Endothelial cell of umbilical vein (primary cell): ENCODE measurements around the gene DGUOK. TPM values are rescaled to one million over a fixed set of nuclear protein-coding genes. Genes with fewer than 3 reads are reported as not detected.

Experiments
- BruUV-seq: library from RNA; stranded (reverse); fragments of 400-500 nt; replicated peaks from 2 replicates; lab custom pipeline; 2021; lab: Mats Ljungman, UMichigan
- CTCF ChIA-PET: fragments of 300-600, 350-600 bp; sonication (Branson Sonifier 250); formaldehyde crosslinking; loops from one replicate; lab custom pipeline; 2021; ENCODE audit warnings: antibody characterized with exemption, inconsistent platforms; lab: Charles Lee
- POLR2A ChIA-PET: fragments of 300-600, 350-600 bp; sonication (Branson Sonifier 250); formaldehyde crosslinking; loops from one replicate; lab custom pipeline; 2021; ENCODE audit warnings: antibody characterized with exemption, inconsistent platforms; lab: Charles Lee
- DNase-seq: peaks from one replicate; pipeline ENCODE4 v3.0.0-alpha.2; 2011; ENCODE audit warnings: low read depth, low spot score
- FAIRE-seq: peaks from 2 replicates; lab custom pipeline; 2011; peaks lifted over from hg19 to GRCh38; lab: Jason Lieb, UNC
- H2AFZ ChIP-seq: 2 replicates; pipeline ENCODE4 v1.6.0; 2012; ENCODE audit warnings: low read depth, low read length, control low read depth, inconsistent platforms
- H3K27ac ChIP-seq: 2 replicates; pipeline ENCODE4 v1.5.1; 2011; ENCODE audit warnings: low read depth, mild to moderate bottlenecking, control low read depth, low read length, moderate library complexity; ENCODE audit not compliant: insufficient read depth
- H3K27me3 ChIP-seq, 2 experiments: 2 replicates each; pipeline versions ENCODE4 v1.6.0 to v1.6.1; 2011; ENCODE audit warnings: low read length in 2 of 2, mixed read lengths in 1 of 2; ENCODE audit not compliant: control insufficient read depth in 2 of 2, insufficient read depth in 2 of 2
- H3K36me3 ChIP-seq, 2 experiments: 2 replicates in 1 of 2; 3 replicates in 1 of 2; pipeline ENCODE4 v1.5.1; 2011; ENCODE audit warnings: low read length in 2 of 2, mild to moderate bottlenecking in 1 of 2, moderate library complexity in 1 of 2; ENCODE audit not compliant: control insufficient read depth in 2 of 2, insufficient read depth in 2 of 2; ENCODE audit errors: extremely low read depth in 1 of 2
- H3K4me1 ChIP-seq: 3 replicates; pipeline ENCODE4 v1.5.1; 2011; ENCODE audit warnings: mild to moderate bottlenecking, low read length; ENCODE audit not compliant: control insufficient read depth, insufficient read depth; ENCODE audit errors: extremely low read depth
- H3K4me2 ChIP-seq: 2 replicates; pipeline ENCODE4 v1.6.1; 2011; ENCODE audit warnings: low read length, control low read depth, mixed read lengths; ENCODE audit not compliant: insufficient read depth
- H3K4me3 ChIP-seq, 3 experiments: fragments of 200-600 bp in 1 of 3; sonication (generic), shearing (Covaris generic) in 1 of 3; replicated peaks in 1 of 3; 2 replicates each; pipeline ENCODE4 v1.5.1; 2011 to 2016; ENCODE audit warnings: control low read depth in 3 of 3, low read length in 3 of 3, mild to moderate bottlenecking in 2 of 3, inconsistent platforms in 1 of 3, low read depth in 1 of 3, moderate library complexity in 1 of 3; ENCODE audit not compliant: insufficient read depth in 1 of 3
- H3K79me2 ChIP-seq: 2 replicates; pipeline ENCODE4 v1.6.0; 2012; ENCODE audit warnings: low read length, inconsistent platforms; ENCODE audit not compliant: control insufficient read depth, insufficient read depth
- H3K9ac ChIP-seq: replicated peaks from 2 replicates; pipeline ENCODE3; 2011; ENCODE audit warnings: low read length, control low read depth; ENCODE audit not compliant: insufficient read depth; ENCODE audit errors: extremely low read depth
- H3K9me1 ChIP-seq: replicated peaks from 3 replicates; pipeline ENCODE4 v1.6.0; 2011; ENCODE audit warnings: mild to moderate bottlenecking, low read length; ENCODE audit not compliant: control insufficient read depth, insufficient read depth; ENCODE audit errors: extremely low read depth
- H3K9me3 ChIP-seq: replicated peaks from 2 replicates; pipeline ENCODE4 v1.5.1; 2012; ENCODE audit warnings: low read length, inconsistent platforms; ENCODE audit not compliant: control insufficient read depth, insufficient read depth
- H4K20me1 ChIP-seq: replicated peaks from 2 replicates; pipeline ENCODE3; 2011; ENCODE audit warnings: mild to moderate bottlenecking, low read length; ENCODE audit not compliant: control insufficient read depth, insufficient read depth; ENCODE audit errors: extremely low read depth
- CTCF ChIP-seq, 2 donors: IDR thresholded peaks; 1 replicate in 1 of 2; 2 replicates in 1 of 2; pipeline ENCODE4 v1.5.1; 2011; ENCODE audit warnings: low read length in 2 of 2, mild to moderate bottlenecking in 2 of 2, moderate library complexity in 2 of 2, control low read depth in 1 of 2, inconsistent platforms in 1 of 2, low read depth in 1 of 2; ENCODE audit not compliant: insufficient read depth in 1 of 2; ENCODE audit errors: extremely low read depth in 1 of 2
- EZH2 ChIP-seq: IDR thresholded peaks from 2 replicates; pipeline ENCODE4 v1.6.1; 2012; ENCODE audit warnings: borderline replicate concordance, low read depth, mild to moderate bottlenecking, moderate library complexity, low read length, inconsistent platforms; ENCODE audit not compliant: severe bottlenecking
- FOS ChIP-seq: IDR thresholded peaks from 2 replicates; pipeline ENCODE4 v1.6.1; 2011; ENCODE audit warnings: mild to moderate bottlenecking, low read length, moderate library complexity, borderline replicate concordance; ENCODE audit not compliant: insufficient read depth
- GATA2 ChIP-seq: IDR thresholded peaks from 2 replicates; pipeline ENCODE4 v1.7.0; 2011; ENCODE audit warnings: low read depth, mild to moderate bottlenecking, moderate library complexity, mixed read lengths, low read length; ENCODE audit not compliant: insufficient read length, insufficient read depth
- JUN ChIP-seq: IDR thresholded peaks from 2 replicates; pipeline ENCODE4 v1.6.1; 2011; ENCODE audit warnings: borderline replicate concordance, low read depth; ENCODE audit not compliant: insufficient read length, insufficient read depth
- MAX ChIP-seq: IDR thresholded peaks from 2 replicates; pipeline ENCODE4 v1.6.1; 2011; ENCODE audit not compliant: insufficient read depth, insufficient read length
- MYC ChIP-seq: IDR thresholded peaks from one replicate; pipeline ENCODE4 v1.6.1; 2011; ENCODE audit warnings: mild to moderate bottlenecking, low read depth, low read length
- POLR2A ChIP-seq: IDR thresholded peaks from 2 replicates; pipeline ENCODE4 v1.6.1; 2012; ENCODE audit warnings: low read depth, mild to moderate bottlenecking, control low read depth, low read length
- POLR2AphosphoS5 ChIP-seq: IDR thresholded peaks from 2 replicates; pipeline ENCODE4 v1.6.1; 2012; ENCODE audit warnings: low read depth, mild to moderate bottlenecking, control low read depth, low read length, moderate library complexity; ENCODE audit not compliant: insufficient read depth
- dilution Hi-C: fragments of 300-500 bp; cut with MboI; formaldehyde crosslinking; loops from one replicate; pipeline ENCODE4 v1.15.0; 2019; ENCODE audit warnings: low sequenced_read_pairs; ENCODE audit not compliant: extremely low pct_ligation_motif_present
- intact Hi-C: fragments of 100-400 bp; cut with micrococcal nuclease; formaldehyde crosslinking; loops from one replicate; pipeline ENCODE4 v1.10.0; 2022
- polyA plus RNA-seq, 4 experiments: library from polyadenylated mRNA; depleted of rRNA in 3 of 4; stranded (reverse) in 3 of 4; unstranded in 1 of 4; fragments of >200 nt; gene quantifications; 2 replicates each; pipeline versions ENCODE4 v1.2.1 to v1.2.3, GENCODE V29; 2011 to 2012; ENCODE audit warnings: missing spikeins in 1 of 4
- total RNA-seq: library from RNA; stranded (reverse); gene quantifications from 2 replicates; pipeline ENCODE4 v1.2.3, GENCODE V29; 2021

DGUOK gene
- total and polyA plus RNA-seq, 2 donors (not counting 3 experiments of a cell fraction or from before 2014, with no cell fraction given), result 51.8 to 77.5 TPM

DNA sequence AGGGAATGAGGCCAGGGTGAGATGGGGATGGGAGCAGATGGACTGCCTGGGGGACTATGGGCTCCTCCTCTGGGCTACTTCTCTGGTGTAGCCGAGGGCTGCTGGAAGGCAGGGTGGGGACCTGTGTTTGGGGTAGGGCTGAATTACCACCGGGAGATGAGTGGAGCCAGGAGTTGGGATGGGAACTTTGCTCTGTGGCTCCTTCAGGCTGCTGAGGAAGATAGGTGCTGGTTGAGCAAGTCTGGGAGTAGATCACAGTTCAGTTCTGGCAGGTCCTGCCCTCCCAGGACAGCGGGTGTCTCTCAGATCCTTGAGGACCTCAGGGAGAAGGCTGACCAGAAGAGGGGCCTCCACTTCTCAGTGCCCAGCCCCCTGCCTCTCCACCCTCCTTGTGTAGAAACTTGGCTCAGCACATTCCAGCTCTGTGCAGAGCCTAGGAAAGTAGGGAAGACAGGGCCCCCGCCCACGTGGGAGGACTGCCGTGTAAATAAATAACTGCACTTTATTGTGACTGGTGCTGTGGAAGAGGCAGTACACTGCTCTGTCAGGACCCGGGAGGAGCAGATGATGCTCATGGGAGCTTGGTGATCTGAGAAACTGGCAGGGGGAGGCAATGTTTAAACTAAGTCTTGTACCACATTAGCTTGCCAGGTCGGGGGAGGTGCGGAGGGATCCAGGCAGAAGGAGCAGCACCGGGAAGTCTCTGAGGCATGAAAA, 73.4 kb downstream of the DGUOK start:
- Histone ChIP-seq H3K36me3 (no peaks in the 10 kb centered on the region), H3K27ac (no peak overlapping the region), H3K9ac (no peak overlapping the region), H3K4me3 (no peak overlapping the region), H3K4me2 (no peak overlapping the region), H2AFZ (no peak overlapping the region), H3K27me3 (no peaks in the 10 kb centered on the region), H3K79me2 (peaks cover 17% of the 10 kb centered on the region), H3K9me3 (no peaks in the 10 kb centered on the region), H4K20me1 (no peaks in the 10 kb centered on the region), H3K4me1 (peaks cover 9% of the 10 kb centered on the region), H3K9me1 (no peaks in the 10 kb centered on the region)
- POLR2A ChIA-PET, result interaction anchor here (0.5 kb wide), 1 partner anchor 29 kb away, joined by 3 read pairs; no protein-coding TSS in a partner anchor
- CTCF ChIA-PET, result interaction anchor here (1.4 to 3.1 kb wide), 2 partner anchors 12 to 147 kb away, joined by 3 to 15 read pairs; no protein-coding TSS in a partner anchor
- dilution Hi-C loops (no loop called here), intact Hi-C loops (loop anchor here (5.0 kb wide), 1 partner anchor 107 kb away; no protein-coding TSS in a partner anchor)
- TF ChIP-seq POLR2A (no peak), CTCF (IDR thresholded peaks at IDR 0.05; ENCODE audit: extremely low read depth in 1 of 2, insufficient read depth in 1 of 2, low read depth in 1 of 2, low read length in 2 of 2) (no peak), JUN (no peak), POLR2AphosphoS5 (no peak), MAX (no peak), EZH2 (no peak), GATA2 (no peak), FOS (no peak), MYC (no peak)
- no peak for DNase-seq
- no TSS peak for BruUV-seq
- no peak for FAIRE-seq
